ENCODE results near the gene RXFP4.

The RXFP4 gene

DNA sequence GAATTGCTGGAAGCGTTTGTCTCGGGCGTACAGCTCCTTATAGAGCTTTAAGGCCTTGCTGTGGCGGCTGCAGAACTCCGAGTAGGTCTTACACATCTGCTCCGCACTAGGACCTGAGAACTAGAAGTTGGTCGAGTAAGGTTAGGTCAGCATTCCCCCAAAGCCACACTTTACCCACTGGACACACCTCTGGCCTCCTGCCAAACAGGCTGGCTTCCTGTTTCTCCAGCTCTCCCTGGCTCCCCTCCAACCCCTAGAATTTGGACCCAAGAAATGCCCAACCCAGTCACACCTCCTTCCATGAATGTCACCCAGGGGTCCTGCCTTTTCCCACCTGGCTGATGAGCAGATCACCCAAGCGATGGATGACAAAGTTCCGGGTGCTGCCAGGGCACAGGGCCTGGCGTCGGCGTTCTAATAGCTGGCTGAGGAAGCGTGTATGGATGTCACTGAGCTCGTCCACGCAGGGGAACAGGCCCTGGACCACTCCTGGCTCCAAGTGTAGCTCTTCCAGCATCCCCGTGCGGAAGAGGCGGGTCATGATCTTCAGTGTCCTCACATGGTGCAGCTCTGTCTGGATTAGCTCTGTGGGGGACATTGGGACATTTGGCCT is 21.3 kb downstream of the RXFP4 start:
- no peak for DNase-seq

DNA sequence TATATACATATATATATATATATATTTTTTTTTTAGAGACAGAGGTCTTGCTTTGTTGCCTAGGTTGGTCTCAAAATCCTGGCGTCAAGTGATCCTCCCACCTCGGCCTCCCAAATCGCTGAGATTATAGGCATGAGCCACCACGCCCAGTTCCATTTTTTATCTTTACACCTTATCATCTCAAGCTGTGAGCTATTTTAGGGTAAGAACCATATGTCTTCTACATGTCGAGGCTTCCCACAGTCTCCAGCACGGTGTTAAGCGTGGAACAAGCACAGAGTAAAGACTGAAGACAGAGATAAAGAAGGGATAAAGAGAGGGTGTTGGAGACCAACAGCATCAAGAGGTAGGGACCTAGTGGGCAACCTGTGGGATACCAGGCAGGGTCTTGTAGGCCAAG is 22.8 kb downstream of the RXFP4 start:
- no peak for DNase-seq

DNA sequence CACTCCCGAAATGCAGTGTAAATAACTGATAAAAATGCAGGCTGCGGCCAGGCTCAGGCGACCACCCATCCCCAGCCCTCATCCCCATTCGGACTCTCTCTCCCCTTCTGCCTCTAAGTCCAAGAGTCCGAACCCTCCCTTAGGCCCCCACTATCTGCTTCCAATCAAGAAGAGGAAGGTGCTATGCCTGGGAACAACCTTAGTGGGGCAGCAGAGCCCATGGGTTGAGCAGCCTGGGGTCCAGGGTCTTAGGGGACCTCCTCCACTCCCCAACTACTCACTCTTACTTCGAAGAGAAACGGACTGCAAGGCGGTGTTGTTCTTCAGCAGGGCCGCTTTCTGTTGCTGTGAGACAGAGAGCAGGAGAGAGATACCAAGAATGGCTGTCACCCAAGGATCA is 24.7 kb downstream of the RXFP4 start:
- DNase-seq, result no peak

DNA sequence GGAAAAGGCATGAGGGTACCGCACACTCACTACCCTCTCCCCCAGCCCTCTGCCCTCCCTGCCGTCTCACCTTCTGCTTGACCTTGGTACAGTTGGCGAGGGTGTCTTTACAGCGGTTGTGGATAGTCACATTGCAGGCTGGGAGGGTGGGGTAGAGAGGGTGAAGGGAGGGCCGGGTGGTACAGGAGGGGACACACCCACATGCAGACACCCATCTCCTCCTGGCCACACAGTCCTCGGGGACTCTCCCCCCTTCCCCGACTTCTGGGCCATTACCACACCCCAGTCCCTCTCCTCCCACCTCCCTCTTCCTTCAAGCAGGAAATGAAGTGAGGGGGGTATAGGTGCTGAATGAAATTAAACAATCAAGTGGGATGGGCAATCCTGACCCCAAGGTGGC is 25.3 kb downstream of the RXFP4 start:
- DNase-seq, result no peak

DNA sequence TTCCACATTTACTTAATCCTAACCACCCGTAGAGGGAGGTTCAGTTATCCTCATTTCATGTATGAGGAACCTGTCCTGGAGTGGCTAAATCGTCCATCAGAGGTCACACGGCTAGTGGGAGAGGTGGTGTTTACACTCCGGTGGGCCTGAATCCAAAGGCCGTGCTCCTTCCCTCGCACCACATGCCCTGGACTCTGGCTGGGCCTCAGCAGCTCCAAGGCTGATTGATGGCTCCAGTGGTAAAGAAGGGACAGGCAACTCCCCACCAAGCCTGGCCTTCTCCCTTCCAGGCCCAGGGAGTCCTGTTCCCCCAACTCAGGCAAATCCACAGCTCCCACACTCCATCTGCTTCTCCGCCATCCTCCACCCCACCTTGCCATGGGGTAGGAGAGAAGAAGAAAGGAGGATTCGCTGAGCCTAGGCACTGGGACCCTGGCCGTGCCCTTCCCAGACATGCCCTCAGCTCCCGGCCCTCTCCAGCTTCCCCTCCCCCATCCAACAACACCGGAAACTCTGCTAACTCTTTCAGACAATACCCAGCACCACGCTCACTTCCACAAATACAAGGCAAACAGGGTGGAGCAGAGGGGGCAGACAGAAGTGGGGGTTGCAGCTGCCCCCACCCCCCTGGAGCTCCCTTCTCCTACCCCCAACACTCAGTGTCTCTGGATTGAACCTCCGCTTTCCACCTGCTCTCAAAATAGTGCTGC is 26.1 kb downstream of the RXFP4 start:
- DNase-seq, result no peak

DNA sequence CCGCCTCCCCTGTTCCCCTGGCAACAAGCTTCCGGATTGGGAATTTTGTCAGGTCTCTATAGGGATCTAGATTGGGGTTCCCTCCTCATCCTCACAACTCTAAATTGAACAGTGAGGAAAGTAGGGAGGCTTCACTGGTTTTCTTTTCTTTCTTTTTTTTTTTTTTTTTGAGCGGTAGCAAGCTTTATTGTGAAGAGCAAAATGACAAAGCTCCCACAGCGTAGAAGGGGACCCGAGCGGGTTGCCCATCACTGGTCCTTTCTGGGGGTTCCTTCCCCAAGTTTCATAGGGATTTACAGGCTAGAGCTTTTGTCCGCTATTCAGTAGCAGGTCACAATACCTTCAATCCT is 26.6 kb downstream of the RXFP4 start:
- DNase-seq, result no peak

DNA sequence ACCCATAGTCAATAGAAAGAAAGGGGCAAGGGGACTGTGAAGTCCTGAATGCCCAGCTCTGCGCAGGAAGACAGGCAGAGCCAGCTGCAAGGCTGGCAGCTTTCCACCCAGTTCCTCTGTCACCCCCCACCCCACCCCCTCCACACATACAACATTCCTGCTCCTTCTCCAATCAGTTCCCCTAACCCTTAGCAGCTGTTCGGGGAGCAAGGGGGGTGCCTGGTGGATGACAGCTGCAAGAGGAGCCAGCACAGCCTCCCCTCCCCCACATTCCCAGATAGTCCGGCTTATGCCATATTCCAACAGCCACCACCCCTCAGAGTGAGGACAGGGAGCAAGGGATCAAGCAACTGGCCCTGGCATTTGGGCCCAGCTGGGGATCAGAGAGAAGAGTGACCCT is 27.2 kb downstream of the RXFP4 start:
- no peak for DNase-seq

DNA sequence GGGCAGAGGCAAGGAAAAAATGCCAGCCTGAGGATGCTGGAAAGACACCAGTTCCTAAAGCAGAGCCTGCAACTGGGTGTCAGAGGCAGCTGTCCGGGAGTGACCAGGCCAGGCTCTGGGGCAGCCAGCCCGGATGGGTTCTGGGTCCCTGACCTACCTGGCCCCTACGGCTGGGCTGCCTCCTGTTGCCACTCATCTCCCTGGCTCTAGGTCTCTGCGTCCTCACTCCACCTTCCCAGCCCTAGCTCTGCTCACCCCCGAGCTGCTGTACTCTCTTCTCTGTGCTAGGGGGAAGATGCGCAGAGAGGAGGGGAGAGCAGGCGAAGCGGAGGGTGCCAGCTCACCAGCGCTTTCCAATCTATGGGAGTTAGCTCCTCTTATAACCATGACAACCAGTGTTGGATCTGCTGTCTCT is 27.9 kb downstream of the RXFP4 start:
- DNase-seq, result no peak

DNA sequence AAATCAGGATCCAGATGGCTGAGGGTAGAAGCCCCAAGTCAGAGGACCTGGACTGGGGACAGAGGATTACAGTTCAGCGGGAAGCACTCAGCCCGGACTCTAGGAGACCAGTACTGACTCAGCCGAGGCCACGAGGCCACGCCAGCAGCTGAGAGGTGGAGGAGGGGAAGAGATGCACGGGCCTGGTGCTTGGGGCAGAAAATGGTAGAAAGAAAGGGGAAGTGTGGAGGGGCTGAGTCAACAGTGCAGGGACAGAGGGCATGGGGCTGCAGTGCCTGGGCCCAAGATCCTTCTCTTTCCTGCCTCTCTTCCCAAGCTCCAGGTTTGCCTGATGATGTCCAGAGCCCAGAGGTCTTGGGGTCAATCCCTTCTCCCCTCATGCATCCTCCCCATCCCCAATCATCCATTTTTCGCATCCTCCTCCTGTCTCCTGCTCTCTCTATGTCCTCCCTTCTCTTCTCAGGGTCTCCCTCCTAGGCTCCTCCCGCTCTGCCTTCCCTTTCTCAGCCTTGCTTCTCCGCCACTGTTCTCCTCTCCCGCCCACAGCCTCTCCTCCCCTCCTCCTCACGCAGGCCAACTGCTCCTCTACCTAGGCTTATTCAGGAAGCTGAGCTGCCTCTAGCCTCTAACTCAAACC is 29.2 kb downstream of the RXFP4 start:
- DNase-seq, result peak in 1 of 4 experiments; percentile 13

DNA sequence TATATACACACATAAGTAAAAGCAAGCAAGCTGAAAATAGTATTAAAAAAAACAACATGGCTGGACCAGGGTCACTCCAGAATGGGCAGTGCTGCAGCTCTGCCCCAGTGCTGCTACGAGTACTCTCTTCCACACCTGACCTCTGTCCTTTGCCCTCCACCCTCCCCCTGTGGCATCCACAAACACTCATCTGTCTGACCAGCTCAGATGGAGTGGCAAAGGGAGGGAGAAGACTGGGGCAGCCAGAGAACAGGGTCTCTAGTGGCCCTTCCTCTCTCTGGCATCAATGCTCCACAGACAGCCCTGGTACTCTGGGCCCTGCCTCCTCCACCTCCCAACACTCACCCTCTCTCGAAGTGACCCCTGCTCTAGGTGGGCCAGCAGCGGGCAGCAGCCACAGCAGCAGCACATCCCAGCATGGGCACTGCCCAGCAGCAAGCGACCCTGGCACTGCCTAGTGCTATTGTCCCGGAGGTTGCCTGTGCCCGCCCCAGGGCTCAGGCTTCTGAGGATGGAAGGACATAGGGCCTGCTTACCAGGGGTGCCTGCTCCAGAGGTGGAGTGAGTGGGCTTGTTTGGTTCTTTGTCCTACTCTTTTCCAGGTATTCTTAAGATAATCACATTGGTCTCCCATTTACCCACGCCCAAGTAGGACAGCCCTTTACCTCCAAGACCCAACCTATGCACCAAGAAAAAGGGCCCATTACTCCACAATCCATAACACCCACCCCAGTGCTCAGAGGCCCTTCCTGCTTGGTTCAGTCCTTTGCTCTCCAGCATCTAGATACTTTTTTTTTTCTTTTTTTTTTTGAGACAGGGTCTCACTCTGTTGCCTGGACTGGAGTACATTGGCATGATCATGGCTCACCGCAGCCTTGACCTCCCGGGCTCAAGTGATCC is 30.7 kb downstream of the RXFP4 start:
- no peak for DNase-seq

DNA sequence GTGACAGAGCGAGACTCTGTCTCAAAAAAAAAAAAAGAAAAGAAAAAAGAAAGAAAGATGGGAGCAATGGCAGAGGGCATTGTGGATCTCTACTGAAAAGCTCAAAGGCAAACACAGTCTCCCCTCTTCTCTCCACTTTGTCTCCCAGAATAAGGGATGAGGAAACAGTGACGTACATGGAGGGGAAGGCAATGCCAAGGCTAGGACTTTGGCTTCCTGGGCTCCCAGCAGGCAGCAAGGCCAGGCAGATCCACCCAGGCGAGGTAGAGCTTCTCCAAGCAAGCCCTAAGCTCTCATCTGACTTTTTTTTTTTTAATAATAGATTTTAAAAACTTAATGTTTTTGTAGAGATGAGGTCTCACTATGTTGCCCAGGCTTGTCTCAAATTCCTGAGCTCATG is 32.3 kb downstream of the RXFP4 start:
- DNase-seq, result no peak

DNA sequence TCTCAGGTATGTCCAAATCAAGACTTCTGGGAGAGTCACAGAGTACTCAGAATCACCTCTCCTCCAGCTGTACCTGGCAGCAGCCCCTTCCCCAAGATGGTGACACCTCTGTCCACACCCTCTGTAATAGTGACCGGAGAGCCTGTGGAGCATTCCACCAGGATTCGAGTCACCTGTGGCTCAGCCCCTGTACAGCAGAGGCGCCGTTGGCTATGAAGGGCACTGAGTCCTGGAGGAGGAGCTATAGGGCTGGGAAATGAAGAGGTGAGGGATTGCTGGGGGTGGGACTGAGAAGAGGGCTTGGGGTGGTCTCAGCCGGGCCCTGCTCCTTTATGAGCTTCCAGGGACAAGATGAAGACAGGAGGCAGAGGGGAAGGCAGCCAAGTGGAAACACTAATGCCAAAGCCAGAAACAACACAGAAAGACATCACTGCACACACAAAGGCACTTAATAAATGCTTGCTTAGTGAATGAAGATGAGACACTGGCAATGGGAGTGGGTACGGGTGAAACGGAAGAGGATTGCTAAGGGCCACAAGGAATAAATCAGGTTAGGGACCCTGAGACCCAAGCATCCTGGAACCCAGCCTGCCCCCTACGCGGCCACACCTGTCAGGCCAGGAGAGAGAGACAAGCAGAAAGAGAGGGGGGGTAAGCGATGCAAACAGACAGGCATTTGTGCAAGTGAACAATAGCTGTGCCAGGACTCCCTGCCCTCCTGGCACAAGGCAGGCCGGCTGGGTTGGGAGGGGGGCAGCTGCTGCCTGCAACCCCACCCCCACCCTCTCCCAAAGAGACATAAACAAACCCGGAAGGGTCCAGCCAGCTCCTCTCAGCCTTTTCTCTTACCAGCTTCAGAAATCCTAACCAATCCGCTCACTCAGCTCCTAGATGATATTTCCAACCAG is 33.0 kb downstream of the RXFP4 start:
- no peak for DNase-seq

DNA sequence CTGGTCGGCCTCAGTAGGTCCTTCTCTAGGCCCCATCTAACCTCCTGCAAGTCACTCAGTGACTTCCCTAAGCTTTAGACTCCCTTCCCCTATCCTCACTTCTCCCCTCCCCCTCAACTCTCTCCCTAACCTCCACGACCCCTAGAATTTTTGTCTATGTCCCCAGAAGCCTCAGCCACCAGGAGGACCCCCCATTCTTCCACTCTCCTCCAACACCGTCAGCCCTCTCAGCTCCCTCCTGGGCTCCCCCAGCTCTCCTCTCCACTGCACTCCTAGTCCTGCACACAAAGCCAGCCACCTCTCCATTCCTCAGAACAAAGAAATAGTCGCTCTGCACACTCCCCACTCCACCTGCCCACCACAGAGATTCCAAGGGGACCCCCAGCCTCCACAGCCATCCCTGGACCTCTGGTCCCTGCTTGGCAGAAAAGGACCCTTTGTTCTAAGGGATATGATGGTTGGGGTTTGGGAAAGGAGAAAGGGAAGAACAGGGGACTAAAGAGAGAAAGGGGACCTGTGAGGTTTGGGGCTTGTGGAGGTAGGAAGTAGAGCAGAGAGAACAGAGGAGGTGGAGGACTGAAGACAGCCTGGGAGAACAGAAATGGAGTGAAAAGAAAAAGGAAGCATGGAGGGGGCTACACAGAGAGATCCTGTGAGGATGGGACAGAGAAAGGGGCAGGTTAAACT is 34.1 kb downstream of the RXFP4 start:
- DNase-seq, result no peak

DNA sequence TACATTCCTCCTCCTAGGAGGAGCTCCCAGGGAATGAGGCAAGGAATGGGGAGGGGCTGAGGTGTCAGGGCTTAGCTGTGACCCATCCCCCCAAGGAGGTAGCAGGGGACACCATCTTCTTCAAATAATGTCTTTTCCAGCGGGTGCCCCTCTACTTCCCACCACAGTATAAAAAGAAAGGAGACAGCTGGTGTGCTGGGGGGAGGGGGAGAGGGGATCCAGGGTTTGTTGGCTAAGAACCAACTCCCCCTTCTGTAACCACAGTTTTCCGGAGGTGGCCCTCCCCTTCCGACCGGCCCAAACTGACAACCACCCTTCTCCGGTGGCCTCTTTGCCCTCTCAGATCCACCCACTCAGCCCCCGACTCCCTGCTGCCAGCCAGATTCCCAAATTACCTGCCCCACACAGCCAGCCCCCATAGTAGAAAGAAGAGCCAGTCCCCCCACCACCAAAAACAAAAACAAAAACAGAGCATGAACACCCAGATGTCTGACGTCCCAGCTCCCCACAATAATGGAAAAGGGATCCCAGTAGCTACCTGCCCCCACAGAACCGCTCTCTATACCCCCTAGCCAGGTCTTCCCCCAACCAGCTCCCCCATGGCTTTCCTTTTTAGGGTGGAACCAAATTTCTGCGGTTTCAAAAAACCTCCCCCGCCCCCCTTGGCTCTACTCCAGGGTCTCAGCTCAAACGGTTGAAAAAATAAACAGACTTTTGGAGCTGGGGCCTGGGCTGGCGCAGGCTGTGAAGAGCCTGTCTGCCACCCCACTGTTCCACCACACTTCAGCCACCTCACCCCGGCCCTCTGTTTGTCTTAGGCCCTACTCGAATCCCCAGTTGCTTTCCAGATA is 34.8 kb downstream of the RXFP4 start:
- DNase-seq, result peak in 2 of 4 experiments; percentile 51 to 67

DNA sequence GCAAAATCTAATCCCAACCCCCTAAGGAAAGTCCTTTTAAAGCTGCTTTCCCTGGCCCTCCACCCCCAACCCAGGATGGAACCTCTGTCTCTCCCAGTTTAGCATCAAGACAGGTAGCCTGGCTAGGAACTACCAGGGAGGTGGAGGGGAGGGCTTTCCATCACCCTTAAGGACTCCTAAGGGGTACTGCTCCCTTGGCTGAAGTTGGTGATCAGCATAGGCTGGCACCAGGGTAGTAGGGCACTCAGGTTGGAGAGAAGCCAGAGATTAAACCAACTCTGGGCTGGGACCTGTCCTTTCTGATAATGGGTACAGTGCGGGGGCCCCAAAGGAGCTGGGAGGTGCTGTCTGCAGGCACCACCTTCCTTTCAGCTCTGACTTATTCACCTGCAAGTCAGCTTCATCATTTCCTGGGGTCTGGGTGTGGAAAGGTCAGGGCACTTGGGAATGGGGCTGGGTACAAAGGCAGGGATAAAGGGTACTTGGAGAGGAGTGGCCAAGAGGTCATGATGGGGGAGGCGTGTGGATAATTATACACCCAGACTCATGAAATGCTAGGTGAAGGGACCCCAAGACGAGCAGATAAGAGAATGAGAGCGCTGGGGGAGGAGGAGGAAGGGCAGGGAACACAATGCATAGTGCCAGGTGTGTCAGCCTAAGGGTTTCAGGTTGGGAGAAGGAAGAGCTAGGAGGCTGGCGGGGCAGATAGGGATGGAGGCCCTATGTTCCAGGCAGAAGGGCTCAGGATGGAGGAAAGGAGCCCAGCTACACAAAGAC is 35.7 kb downstream of the RXFP4 start:
- peak in 1 of 4 experiments; percentile 16 for DNase-seq

DNA sequence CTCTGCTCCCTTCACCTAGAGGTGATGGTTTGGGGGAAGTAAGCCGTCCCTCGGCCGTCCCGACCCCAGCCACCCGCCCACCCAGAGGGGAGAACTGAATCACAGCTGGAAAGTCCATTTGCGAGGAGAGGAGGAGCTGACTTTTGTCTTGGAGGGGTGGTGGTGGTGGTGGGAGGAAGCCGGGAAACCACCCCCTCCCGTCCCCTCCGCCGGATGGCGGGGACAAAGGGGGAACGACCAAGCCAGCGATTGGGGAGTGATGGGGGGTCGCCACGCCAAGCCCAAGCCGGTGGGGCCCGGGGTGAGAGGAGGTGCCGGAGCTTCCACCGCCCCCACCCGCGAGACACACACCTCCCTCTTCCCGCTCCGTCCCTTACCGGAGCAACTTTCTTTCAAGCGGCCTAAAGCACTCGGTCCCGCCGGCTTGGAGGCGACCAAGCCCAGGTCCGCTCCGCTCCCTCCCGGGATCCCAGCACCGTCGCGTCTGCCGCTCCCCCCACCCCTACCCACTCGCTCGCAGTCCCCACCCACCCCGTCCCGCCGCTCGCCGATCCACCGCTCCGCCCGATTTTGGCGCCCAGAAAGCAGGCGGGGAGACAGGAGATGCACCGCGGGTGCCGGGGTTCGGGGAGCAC is 36.4 kb downstream of the RXFP4 start:
- DNase-seq, result peak in 2 of 4 experiments; percentile 32 to 38

DNA sequence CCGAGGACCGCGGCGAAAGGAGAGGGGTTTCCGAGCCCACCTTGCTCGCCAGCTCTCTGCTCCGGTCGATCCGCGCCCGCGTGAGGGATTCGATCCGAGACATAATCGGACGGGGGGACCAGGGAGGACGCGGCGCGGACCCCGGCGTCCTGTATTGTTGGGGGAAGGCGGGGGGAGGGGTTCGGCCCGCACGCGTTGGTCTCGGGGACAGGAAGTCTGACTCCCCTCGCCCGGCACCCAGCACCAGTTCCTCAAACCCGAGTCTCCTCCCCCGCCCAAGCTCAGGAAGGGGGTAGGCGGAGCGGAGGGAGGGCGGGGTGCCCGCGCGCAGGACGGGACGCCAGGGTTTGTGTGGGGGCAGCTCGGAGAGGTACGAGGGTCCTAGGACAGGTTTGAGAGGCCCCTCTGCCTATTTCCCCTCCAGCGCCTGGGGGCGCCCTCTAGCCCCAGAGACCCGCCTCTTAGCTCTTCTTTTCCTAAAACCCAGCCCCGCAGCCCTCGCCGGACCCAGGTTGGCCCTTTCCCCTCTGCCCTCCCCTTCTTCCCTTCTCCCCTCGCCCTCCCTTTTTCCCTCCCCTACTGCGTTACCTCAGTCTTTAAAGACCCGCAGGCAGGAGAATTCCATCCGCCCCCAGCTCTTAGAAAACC is 37.0 kb downstream of the RXFP4 start, which contains the start of gene ARHGEF2:
Gene ARHGEF2, minus strand, starts transcription at position 223 of the 648 bp plus-strand sequence. Its CDS starts 120 bp downstream, at position 103.
- peak in 3 of 4 experiments; percentile 32 to 70 (median 55) for DNase-seq

DNA sequence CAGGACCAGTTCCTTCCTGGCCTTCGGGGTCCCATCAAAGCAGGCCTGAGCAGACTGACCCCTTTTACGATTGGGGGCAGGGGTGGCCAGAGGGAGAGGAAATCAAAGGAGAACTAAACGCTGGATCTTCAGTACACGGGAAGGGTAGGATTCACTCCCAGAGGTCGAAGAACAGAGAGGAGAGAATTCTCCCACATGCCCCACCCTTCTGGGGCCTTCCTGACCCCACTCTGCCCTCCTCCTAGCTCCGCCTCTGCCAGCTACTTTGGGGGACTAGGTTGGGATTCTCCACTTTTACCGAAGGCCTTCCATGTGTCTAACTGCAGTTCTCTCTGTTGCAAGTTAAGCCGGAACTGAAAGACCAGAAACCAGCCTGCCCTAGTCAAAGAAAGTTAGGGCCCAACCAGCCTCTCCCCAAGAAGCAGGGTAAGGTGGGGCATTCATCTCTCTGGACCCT is 37.6 kb downstream of the RXFP4 start:
- DNase-seq, result no peak
